MCF 10A (cell line): ENCODE data around the gene NUP62. TPM values are rescaled to one million over a fixed set of nuclear protein-coding genes. Genes with fewer than 3 reads are reported as not detected.
A peak's percentile ranks its signal among the peaks of the same experiment; 100 is the strongest.

Experiments used
- BruUV-seq: library from RNA; stranded (reverse); fragments of 400-500 nt; replicated peaks from 2 replicates; lab custom pipeline; 2021; lab: Mats Ljungman, UMichigan
- CTCF ChIA-PET: fragments of 300-600 bp; sonication (Branson Sonifier 250); formaldehyde crosslinking; extraction: SDS; loops from one replicate; lab custom pipeline; 2021; ENCODE audit warnings: antibody characterized with exemption, inconsistent platforms; lab: Yijun Ruan, JAX
- POLR2A ChIA-PET: fragments of 300-600, 350-650 bp; sonication (Branson Sonifier 250); formaldehyde crosslinking; extraction: SDS; loops from one replicate; lab custom pipeline; 2020; ENCODE audit warnings: antibody characterized with exemption, inconsistent platforms; lab: Yijun Ruan, JAX
- DNase-seq: peaks from one replicate; pipeline ENCODE4 v3.0.0-alpha.2; 2018; ENCODE audit not compliant: unreplicated experiment
- H3K27ac Mint-ChIP-seq: one replicate; pipeline ENCODE4 v1.8.0; 2022; ENCODE audit warnings: mild to moderate bottlenecking, low read depth, mixed read lengths; ENCODE audit not compliant: unreplicated experiment
- H3K27me3 Mint-ChIP-seq: one replicate; pipeline ENCODE4 v1.8.0; 2022; ENCODE audit warnings: mixed read lengths; ENCODE audit not compliant: insufficient read depth, unreplicated experiment
- H3K36me3 Mint-ChIP-seq: one replicate; pipeline ENCODE4 v1.8.0; 2022; ENCODE audit warnings: mild to moderate bottlenecking, moderate library complexity, mixed read lengths; ENCODE audit not compliant: insufficient read depth, unreplicated experiment
- H3K4me1 Mint-ChIP-seq: one replicate; pipeline ENCODE4 v1.8.0; 2022; ENCODE audit warnings: mixed read lengths; ENCODE audit not compliant: insufficient read depth, unreplicated experiment
- H3K4me3 Mint-ChIP-seq: one replicate; pipeline ENCODE4 v1.8.0; 2022; ENCODE audit warnings: mild to moderate bottlenecking, moderate library complexity, mixed read lengths; ENCODE audit not compliant: unreplicated experiment
- H3K9me3 Mint-ChIP-seq: one replicate; pipeline ENCODE4 v1.8.0; 2022; ENCODE audit warnings: mixed read lengths; ENCODE audit not compliant: unreplicated experiment
- intact Hi-C: fragments of 100-400 bp; cut with micrococcal nuclease; formaldehyde crosslinking; loops from 2 replicates; pipeline ENCODE4 v1.14.1; 2022
- total RNA-seq: library from RNA; stranded (reverse); gene quantifications from 2 replicates; pipeline ENCODE4 v1.2.3, GENCODE V29; 2022
- TF ChIP-seq, protein P1 (sequence below): fragments of 200-600 bp; IDR thresholded peaks from one replicate; pipeline ENCODE4 v1.8.0; 2022; ENCODE audit warnings: antibody characterized with exemption, mild to moderate bottlenecking; ENCODE audit not compliant: unreplicated experiment

The NUP62 gene
- total RNA-seq, 1 experiment from 2014 or later, result 44.9 TPM

DNA sequence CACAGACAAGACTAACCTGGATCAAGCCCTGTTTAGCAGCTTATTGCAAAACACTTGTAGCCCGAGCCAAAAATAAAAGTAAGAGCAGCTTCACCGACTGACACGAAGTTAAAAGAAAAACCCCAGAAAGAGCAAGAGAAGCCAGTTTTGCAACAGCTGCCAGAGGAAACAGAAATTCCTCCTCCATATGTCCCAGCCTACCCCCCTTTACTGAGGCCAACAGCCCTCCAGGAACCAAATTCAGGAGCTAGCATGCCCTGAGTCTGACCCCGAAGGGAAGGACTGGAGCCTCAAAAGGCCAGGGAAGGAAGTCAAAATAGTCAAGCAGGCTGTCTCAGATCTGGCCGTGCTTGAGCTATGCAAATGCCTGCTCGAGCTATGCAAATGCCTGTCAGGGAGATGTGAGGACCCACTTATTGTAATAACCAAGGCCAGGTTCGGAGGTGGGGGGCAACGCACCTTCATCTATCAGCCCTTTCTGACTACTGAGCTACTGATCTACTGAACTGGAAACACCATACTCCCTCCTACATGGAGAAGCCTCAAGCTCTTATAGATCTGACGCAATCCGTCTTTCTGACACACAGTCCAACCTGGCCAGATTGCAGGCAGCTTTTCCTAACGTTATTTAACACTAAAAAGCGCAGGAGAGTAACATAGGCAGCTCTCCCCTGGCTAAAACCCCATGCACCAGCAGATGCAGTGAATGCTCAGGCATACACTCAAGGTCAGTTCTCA, 25.0 kb upstream of the NUP62 start:
- TF ChIP-seq, protein P1, sequence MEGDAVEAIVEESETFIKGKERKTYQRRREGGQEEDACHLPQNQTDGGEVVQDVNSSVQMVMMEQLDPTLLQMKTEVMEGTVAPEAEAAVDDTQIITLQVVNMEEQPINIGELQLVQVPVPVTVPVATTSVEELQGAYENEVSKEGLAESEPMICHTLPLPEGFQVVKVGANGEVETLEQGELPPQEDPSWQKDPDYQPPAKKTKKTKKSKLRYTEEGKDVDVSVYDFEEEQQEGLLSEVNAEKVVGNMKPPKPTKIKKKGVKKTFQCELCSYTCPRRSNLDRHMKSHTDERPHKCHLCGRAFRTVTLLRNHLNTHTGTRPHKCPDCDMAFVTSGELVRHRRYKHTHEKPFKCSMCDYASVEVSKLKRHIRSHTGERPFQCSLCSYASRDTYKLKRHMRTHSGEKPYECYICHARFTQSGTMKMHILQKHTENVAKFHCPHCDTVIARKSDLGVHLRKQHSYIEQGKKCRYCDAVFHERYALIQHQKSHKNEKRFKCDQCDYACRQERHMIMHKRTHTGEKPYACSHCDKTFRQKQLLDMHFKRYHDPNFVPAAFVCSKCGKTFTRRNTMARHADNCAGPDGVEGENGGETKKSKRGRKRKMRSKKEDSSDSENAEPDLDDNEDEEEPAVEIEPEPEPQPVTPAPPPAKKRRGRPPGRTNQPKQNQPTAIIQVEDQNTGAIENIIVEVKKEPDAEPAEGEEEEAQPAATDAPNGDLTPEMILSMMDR, result no peak
- peaks cover 7% of the 10 kb centered on the region for H3K4me1 Mint-ChIP-seq
- peak; percentile 18 for DNase-seq
- BruUV-seq, result no TSS peak
- no peaks in the 10 kb centered on the region for H3K36me3 Mint-ChIP-seq
- POLR2A ChIA-PET, result no interaction called here
- peak overlapping the region; percentile 24 for H3K4me3 Mint-ChIP-seq
- H3K27me3 Mint-ChIP-seq, result peaks cover 20% of the 10 kb centered on the region
- H3K27ac Mint-ChIP-seq, result no peak overlapping the region
- intact Hi-C loops, result no loop called here
- no peaks in the 10 kb centered on the region for H3K9me3 Mint-ChIP-seq
- CTCF ChIA-PET, result interaction anchor here (1.0 to 1.9 kb wide), 4 partner anchors 16 to 182 kb away, joined by 3 to 11 read pairs (median 4); no protein-coding TSS in a partner anchor

DNA sequence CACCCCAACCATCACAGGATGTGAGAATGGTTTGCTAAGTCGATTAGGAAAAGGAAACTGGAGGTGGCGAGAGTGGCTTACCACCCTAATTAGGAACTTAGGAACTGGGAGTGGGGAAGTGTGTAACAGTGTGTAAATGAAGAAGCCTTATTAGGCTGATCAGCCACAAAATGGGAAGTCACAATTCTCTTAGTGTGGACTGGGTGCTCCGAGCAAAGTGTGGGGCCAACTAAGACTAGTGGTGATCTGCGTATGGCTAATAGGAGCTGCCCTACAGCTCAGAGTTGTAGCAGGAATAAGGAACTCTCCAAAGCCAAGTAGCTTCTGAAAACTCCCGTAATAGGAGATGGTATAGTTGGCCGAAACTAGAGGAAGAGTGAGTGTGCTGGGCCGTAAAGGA, 24.1 kb upstream of the NUP62 start:
- H3K27ac Mint-ChIP-seq, result no peak overlapping the region
- no peaks in the 10 kb centered on the region for H3K9me3 Mint-ChIP-seq
- DNase-seq, result no peak
- intact Hi-C loops, result no loop called here
- ChIA-PET CTCF (interaction anchor here (0.9 to 1.9 kb wide), 4 partner anchors 15 to 183 kb away, joined by 3 to 11 read pairs (median 4); partner anchors contain the start of gene ATF5), POLR2A (interaction anchor here (0.5 kb wide), 1 partner anchor 817 kb away, joined by 3 read pairs; no protein-coding TSS in a partner anchor)
- H3K4me3 Mint-ChIP-seq, result no peak overlapping the region
- TF ChIP-seq, protein P1, result no peak
- H3K4me1 Mint-ChIP-seq, result peaks cover 7% of the 10 kb centered on the region
- no peaks in the 10 kb centered on the region for H3K36me3 Mint-ChIP-seq
- BruUV-seq, result no TSS peak
- peaks cover 20% of the 10 kb centered on the region for H3K27me3 Mint-ChIP-seq

DNA sequence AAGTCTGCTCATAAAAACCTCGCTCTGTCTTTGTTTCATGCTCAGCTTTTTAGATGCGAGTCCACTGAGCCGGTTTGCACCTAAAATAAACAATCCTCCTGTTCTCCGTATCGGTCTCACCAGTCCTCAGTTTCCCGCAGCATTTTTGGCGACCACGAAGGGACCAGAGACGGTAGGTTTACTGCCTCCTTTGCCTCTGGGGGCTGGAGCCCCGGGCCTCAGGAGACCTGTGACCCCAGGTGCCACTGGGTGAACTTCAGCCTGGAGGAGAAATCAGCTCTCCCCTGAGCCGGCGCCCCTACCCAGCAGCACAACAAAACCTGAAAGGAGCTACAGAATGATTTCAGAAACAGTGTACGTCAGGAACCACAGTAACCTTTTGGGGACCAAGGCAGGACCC, 23.6 kb upstream of the NUP62 start:
- DNase-seq, result no peak
- Mint-ChIP-seq H3K27ac (no peak overlapping the region), H3K27me3 (peaks cover 20% of the 10 kb centered on the region), H3K9me3 (no peaks in the 10 kb centered on the region), H3K36me3 (no peaks in the 10 kb centered on the region), H3K4me3 (no peak overlapping the region), H3K4me1 (peaks cover 7% of the 10 kb centered on the region)
- ChIA-PET CTCF (interaction anchor here (0.7 to 1.7 kb wide), 3 partner anchors 24 to 183 kb away, joined by 3 to 5 read pairs (median 3); partner anchors contain the start of gene ATF5), POLR2A (interaction anchor here (0.5 kb wide), 1 partner anchor 816 kb away, joined by 3 read pairs; no protein-coding TSS in a partner anchor)
- BruUV-seq, result no TSS peak
- TF ChIP-seq, protein P1, result no peak
- intact Hi-C loops, result no loop called here

- Mint-ChIP-seq H3K4me3 (no peak overlapping the region), H3K36me3 (no peaks in the 10 kb centered on the region), H3K27ac (no peak overlapping the region), H3K4me1 (peaks cover 7% of the 10 kb centered on the region), H3K27me3 (peaks cover 20% of the 10 kb centered on the region), H3K9me3 (no peaks in the 10 kb centered on the region)
- intact Hi-C loops, result no loop called here
- ChIA-PET POLR2A (no interaction called here), CTCF (interaction anchor here (0.6 to 0.9 kb wide), 3 partner anchors 9 to 87 kb away, joined by 3 read pairs; partner anchors contain the start of gene ATF5)
- TF ChIP-seq, protein P1, result no peak
- DNase-seq, result no peak
- BruUV-seq, result no TSS peak
These were observed 23.2 kb upstream of the NUP62 start for GRCh38 chr19:49952479-49952836.
